Limb (tissue), 2 donors: ENCODE measurements around the gene AMPD1.

Experiments
- DNase-seq, 2 donors: peaks; one replicate each; pipeline ENCODE4 v3.0.0-alpha.2; 2016; ENCODE audit errors: extremely low spot score in 2 of 2

The AMPD1 gene

DNA sequence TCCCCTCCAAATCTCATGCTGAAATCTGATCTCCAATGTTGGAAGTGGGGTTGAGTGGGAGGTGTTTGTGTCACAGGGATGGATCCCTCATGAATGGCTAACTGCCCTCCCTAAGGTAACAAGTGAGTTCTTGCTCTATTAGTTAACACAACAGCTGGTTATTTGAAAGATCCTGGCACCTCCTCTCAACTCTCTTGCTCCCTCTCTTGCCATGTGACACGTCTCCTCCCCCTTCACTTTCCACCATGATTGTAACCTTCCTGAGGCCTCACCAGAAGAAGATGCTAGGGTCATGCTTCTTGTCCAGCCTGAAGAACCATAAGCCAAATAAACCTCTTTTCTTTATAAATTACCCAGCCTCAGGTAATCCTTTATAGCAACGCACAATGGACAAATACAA, 54.0 kb downstream of the AMPD1 start:
- no peak for DNase-seq

DNA sequence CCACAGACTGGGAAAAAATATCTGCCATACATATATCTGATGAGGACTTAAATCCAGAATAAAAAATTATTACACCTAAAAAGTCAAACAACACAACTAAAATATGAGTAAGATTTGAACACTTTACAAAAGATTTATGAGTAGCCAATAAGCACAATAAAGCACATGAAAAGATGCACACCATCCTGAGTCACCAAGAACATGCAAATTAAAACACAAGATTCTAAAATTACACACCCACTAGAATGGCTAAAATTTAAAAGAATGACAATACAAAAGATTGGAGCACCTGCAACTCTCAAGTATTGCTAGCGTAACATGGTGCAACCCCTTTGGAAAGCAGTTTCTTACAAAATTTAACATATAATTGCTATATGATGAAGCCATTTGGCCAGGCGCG, 56.4 kb downstream of the AMPD1 start:
- DNase-seq: no peak

DNA sequence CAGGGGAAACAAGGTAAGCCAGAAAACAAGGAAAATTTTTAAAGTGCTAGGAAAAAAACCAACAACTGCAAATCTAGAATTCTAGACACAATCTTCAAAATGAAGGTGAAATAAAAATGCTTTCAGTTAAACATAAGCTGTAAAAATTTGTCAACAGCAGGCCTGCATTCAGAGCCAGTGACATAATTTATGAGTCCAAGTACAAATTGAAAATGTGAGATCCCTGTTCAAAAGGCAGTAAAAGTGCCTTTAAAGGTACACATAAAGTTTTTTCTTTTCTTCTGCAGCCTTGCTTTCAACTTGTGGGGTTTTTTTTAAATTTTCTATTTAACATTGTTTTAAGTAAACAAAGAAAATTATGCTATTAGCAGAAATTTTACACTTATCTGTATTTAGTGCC, 62.9 kb downstream of the AMPD1 start:
- no peak for DNase-seq

DNA sequence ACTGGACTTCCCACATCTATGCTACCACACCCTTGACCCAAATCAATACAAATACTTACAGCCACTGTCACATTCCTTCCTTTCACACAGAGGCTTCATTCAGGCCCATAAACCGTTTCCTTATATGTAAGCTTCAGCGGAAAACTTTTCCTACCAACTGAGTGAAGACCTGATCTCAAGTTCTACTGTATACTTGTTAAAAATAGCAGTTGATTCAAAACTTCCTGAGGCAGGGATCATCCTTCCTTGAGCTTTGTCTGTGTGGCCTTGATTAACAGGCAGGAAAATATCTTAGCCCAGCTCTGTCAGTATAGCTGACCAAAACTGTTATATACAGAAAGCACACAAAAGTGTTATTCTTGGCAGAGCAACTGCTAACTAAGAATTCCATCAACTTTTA, 68.2 kb downstream of the AMPD1 start:
- peak in 1 of 2 donors; percentile 6 for DNase-seq

DNA sequence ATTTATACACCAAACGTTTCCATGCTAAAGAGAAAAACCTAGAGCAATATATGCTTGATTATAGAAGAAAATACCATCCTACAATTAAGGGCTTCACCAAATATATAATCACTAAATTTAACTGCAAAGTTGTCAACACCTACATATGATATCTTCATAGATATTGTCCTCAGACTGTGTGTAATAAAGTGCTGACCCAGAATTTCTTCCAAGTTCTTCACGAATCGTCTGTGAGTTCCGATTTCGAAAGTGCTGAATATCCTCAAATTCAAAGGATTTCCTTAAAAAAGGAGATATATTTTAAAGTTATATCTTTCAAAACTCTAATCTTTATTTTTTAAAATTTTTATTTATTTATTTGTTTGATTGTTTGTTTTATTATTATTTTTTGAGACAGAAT, 72.0 kb downstream of the AMPD1 start:
- no peak for DNase-seq
